ENCODE results near the gene CLEC18A. TPM values are rescaled to one million over a fixed set of nuclear protein-coding genes. Genes with fewer than 3 reads are reported as not detected.

The CLEC18A gene
- total and polyA plus RNA-seq, 2 of the 4 experiments (the other 2 are of a cell fraction): under 0.01 TPM; not detected in 1

DNA sequence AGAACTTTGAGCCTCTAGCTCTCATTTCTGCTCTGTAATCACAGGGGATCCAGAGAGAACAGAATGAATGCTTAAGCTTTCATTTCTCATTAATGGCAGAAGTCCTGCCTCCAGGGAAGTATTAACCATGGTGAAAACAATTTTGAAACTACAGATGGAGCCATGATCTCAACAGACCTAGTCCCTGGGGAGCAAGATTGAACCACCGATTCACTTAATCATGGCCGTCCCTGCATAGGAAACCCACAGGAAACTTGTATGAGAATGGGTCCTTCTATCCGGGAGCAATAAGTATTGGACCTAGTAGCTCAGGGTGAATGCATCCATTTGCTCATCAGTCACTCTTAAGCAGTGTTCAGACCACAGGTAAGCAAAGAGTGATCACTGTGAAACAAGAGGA is 40.2 kb upstream of the CLEC18A start:
- in situ Hi-C loops (cut with MboI; ENCODE audit: low sequenced_read_pairs): no loop called here
- Histone ChIP-seq H3K56ac (ENCODE audit: extremely low read depth, insufficient read depth, low read length) (no peak overlapping the region), H2AK5ac (ENCODE audit: low read depth, low read length) (no peak overlapping the region), H4K20me1 (ENCODE audit: insufficient read depth, low read length) (no peaks in the 10 kb centered on the region; the same call in 1 of the 2 replicates), H4K91ac (ENCODE audit: insufficient read depth, low read depth, low read length) (no peak overlapping the region), H2BK20ac (ENCODE audit: low read depth, low read length) (no peak overlapping the region), H3K4ac (ENCODE audit: low read depth, low read length) (no peak overlapping the region), H2BK15ac (ENCODE audit: low read depth, low read length) (peak overlapping the region; percentile 28; the same call in 1 of the 3 replicates), H3K36me3 (ENCODE audit: control insufficient read depth, insufficient read depth, low read length) (peaks cover 10% of the 10 kb centered on the region), H3K4me1 (ENCODE audit: control insufficient read depth, insufficient read depth, low read length) (peaks cover 6% of the 10 kb centered on the region), H3K27ac (ENCODE audit: insufficient read depth, low read length) (no peak overlapping the region), H2BK5ac (ENCODE audit: low read depth, low read length, poor library complexity, severe bottlenecking) (no peak overlapping the region), H3K79me1 (ENCODE audit: low read depth in 1 of 2, low read length in 2 of 2) (peaks cover 0 to 3% of the 10 kb centered on the region in 2 experiments; a peak in 1 of 4 replicates), H4K5ac (ENCODE audit: low read depth, low read length) (no peak overlapping the region), H3K9me3 (ENCODE audit: control insufficient read depth, insufficient read depth, low read length) (no peaks in the 10 kb centered on the region), H2AK9ac (replicated peaks; ENCODE audit: low read depth, low read length, poor library complexity) (no peak overlapping the region), H3K18ac (ENCODE audit: low read depth, low read length) (no peak overlapping the region), H3K23ac (ENCODE audit: low read depth, low read length) (no peak overlapping the region), H3K4me2 (ENCODE audit: low read depth, low read length) (no peak overlapping the region), H3K9ac (ENCODE audit: low read depth, low read length) (no peak overlapping the region), H3K14ac (replicated peaks; ENCODE audit: low read depth, low read length) (no peak overlapping the region), H4K8ac (ENCODE audit: low read depth in 2 of 2, low read length in 2 of 2) (no peak overlapping the region), H2BK120ac (ENCODE audit: low read depth, low read length) (no peak overlapping the region), H2AFZ (replicated peaks; ENCODE audit: low read length, poor library complexity) (no peak overlapping the region), H3K4me3 (ENCODE audit: insufficient read depth, low read depth, low read length) (no peak overlapping the region), H3K9me1 (ENCODE audit: insufficient read depth, low read length) (peaks cover 2% of the 10 kb centered on the region), H3K27me3 (ENCODE audit: control insufficient read depth, insufficient read depth, low read length) (no peaks in the 10 kb centered on the region)
- dilution Hi-C loops (cut with HindIII; ENCODE audit: low sequenced_read_pairs, unreplicated experiment): no loop called here
- ChIA-PET POLR2A (ENCODE audit: unreplicated experiment) (no interaction called here), CTCF (interaction anchor here (0.9 kb wide), 1 partner anchor 16 kb away, joined by 3 read pairs; no protein-coding TSS in a partner anchor)
- DNase-seq (no peak), ATAC-seq (ENCODE audit: low read depth) (no peak)
- no TSS peak for BruUV-seq (replicated peaks)
- 100% methylated on average over 1 of the region's 3 CpGs; no CpG with 5 or more reads in 1 of the 2 experiments for WGBS, 2 experiments (ENCODE audit: extremely low coverage in 2 of 2, insufficient read length in 1 of 2)
- intact Hi-C loops (cut with micrococcal nuclease): no loop called here
- TF ChIP-seq MAFK (IDR thresholded peaks at IDR 0.05; ENCODE audit: low read depth, low read length): no peak
- TF ChIP-seq RAD21 (IDR thresholded peaks at IDR 0.05; ENCODE audit: low read length): no peak
- no peak for TF ChIP-seq MAZ (IDR thresholded peaks at IDR 0.05; ENCODE audit: borderline replicate concordance, low read depth, low read length)
